Transverse colon (tissue), 4 donors: ENCODE measurements around the gene GRIN2C. TPM values are rescaled to one million over a fixed set of nuclear protein-coding genes. Genes with fewer than 3 reads are reported as not detected.

ENCODE experiments used
- DNase-seq: peaks from one replicate; pipeline ENCODE4 v3.0.0-alpha.2; 2019
- H3K27ac ChIP-seq, 4 donors: fragments of 200-600 bp; sonication (generic); 2 replicates each; pipeline ENCODE4 v1.5.1; 2016 to 2018; ENCODE audit warnings: inconsistent platforms in 4 of 4
- H3K27me3 ChIP-seq: fragments of 200-600 bp; sonication (generic); 2 replicates; pipeline ENCODE4 v1.5.1; 2017; ENCODE audit warnings: inconsistent platforms
- H3K36me3 ChIP-seq, 4 donors: fragments of 200-600 bp; sonication (generic); 2 replicates each; pipeline ENCODE4 v1.5.1; 2017 to 2019; ENCODE audit warnings: inconsistent platforms in 4 of 4
- H3K4me1 ChIP-seq, 4 donors: fragments of 200-600 bp; sonication (generic); 2 replicates each; pipeline ENCODE4 v1.5.1; 2017 to 2020; ENCODE audit warnings: inconsistent platforms in 4 of 4
- H3K4me3 ChIP-seq, 4 donors: fragments of 200-600 bp; sonication (generic); 1 replicate in 1 of 4; 2 replicates in 3 of 4; pipeline versions ENCODE4 v1.5.1 to v1.6.1; 2017 to 2019; ENCODE audit warnings: inconsistent platforms in 4 of 4
- H3K9me3 ChIP-seq, 2 donors: fragments of 200-600 bp; sonication (generic); 2 replicates each; pipeline ENCODE4 v1.5.1; 2017 to 2019; ENCODE audit warnings: inconsistent platforms in 2 of 2
- CTCF ChIP-seq, 5 experiments: fragments of 200-600 bp in 3 of 5; fragments of 450-650 bp in 2 of 5; sonication (generic) in 3 of 5; IDR thresholded peaks; 1 replicate in 2 of 5; 2 replicates in 3 of 5; pipeline ENCODE4 v1.5.1; 2016 to 2017; ENCODE audit warnings: antibody characterized with exemption in 5 of 5, inconsistent platforms in 3 of 5, mild to moderate bottlenecking in 2 of 5, moderate library complexity in 1 of 5
- EP300 ChIP-seq: sonication (generic); formaldehyde crosslinking; IDR thresholded peaks from one replicate; pipeline ENCODE4 v1.6.1; 2017; ENCODE audit warnings: antibody characterized with exemption, low read depth
- POLR2A ChIP-seq: fragments of 450-650 bp; IDR thresholded peaks from one replicate; pipeline ENCODE4 v1.6.1; 2016; ENCODE audit warnings: antibody characterized with exemption, mild to moderate bottlenecking, moderate library complexity
- POLR2AphosphoS5 ChIP-seq, 3 donors: sonication (generic); formaldehyde crosslinking; IDR thresholded peaks; one replicate each; pipeline ENCODE4 v1.6.1; 2016; ENCODE audit warnings: antibody characterized with exemption in 3 of 3
- WGBS, 2 donors: methylation state at CpG; one replicate each; pipeline ENCODE4 v1.1.5; 2018; ENCODE audit warnings: low coverage in 1 of 2; 5-methylcytosine and 5-hydroxymethylcytosine counted together
- in situ Hi-C, 4 donors: fragments of 200-750 bp; cut with MboI; loops; one replicate each; pipeline versions ENCODE4 v1.15.0 to v1.15.1; 2017; ENCODE audit warnings: low sequenced_read_pairs in 3 of 4, low pct_ligation_motif_present in 1 of 4, low pct_unique_long_range_greater_than_20kb in 1 of 4
- intact Hi-C: fragments of 100-400 bp; cut with DNase I; formaldehyde crosslinking; loops from one replicate; pipeline ENCODE4 v1.15.1; 2023; ENCODE audit warnings: low total_unique reads
- total RNA-seq, 4 donors: library from RNA; depleted of rRNA; stranded (reverse); fragments of >200 nt; gene quantifications; one replicate each; pipeline ENCODE4 v1.1.0, GENCODE V29; 2016

Gene GRIN2C
- total RNA-seq, 4 donors from 2014 or later, result 0.27 to 0.40 TPM; not detected in 2

- intact Hi-C loops, result no loop called here
- TF ChIP-seq POLR2AphosphoS5 (IDR thresholded peaks at IDR 0.05), result no peak
- no peak for TF ChIP-seq CTCF (IDR thresholded peaks at IDR 0.05)
- TF ChIP-seq EP300, result no peak
- in situ Hi-C loops, result no loop called here
- Histone ChIP-seq H3K27ac (no peak overlapping the region), H3K27me3 (no peaks in the 10 kb centered on the region), H3K9me3 (no peaks in the 10 kb centered on the region), H3K4me3 (no peak overlapping the region), H3K4me1 (peaks cover 0 to 5% (median 0%) of the 10 kb centered on the region in 4 donors), H3K36me3 (no peaks in the 10 kb centered on the region)
- no peak for DNase-seq
- WGBS, 2 donors, result 89% methylated on average over 17 of the region's 17 CpGs; no CpG with 5 or more reads in 1 of the 2 donors
Observed at GRCh38 chr17:74808714-74809430, 50.8 kb downstream of the GRIN2C start.

- no peak overlapping the region for H3K4me3 ChIP-seq
- H3K36me3 ChIP-seq, result no peaks in the 10 kb centered on the region
- H3K27ac ChIP-seq, result no peak overlapping the region
- H3K27me3 ChIP-seq, result no peaks in the 10 kb centered on the region
- peaks cover 0 to 5% (median 0%) of the 10 kb centered on the region in 4 donors for H3K4me1 ChIP-seq
- 78% methylated on average over 6 of the region's 6 CpGs; no CpG with 5 or more reads in 1 of the 2 donors for WGBS, 2 donors
- no peak for DNase-seq
- TF ChIP-seq EP300 (no peak), POLR2A (no peak), POLR2AphosphoS5 (IDR thresholded peaks at IDR 0.05) (no peak)
- intact Hi-C loops, result no loop called here
- no peaks in the 10 kb centered on the region for H3K9me3 ChIP-seq
- in situ Hi-C loops, result no loop called here
Observed at GRCh38 chr17:74807925-74808324, 51.8 kb downstream of the GRIN2C start.

- H3K27ac ChIP-seq, result no peak overlapping the region
- WGBS, 2 donors, result 91% methylated on average over 13 of the region's 13 CpGs; no CpG with 5 or more reads in 1 of the 2 donors
- no peak for TF ChIP-seq EP300
- no peak for TF ChIP-seq POLR2A
- TF ChIP-seq CTCF (IDR thresholded peaks at IDR 0.05), result no peak
- TF ChIP-seq POLR2AphosphoS5 (IDR thresholded peaks at IDR 0.05), result no peak
- no peaks in the 10 kb centered on the region for H3K27me3 ChIP-seq
- H3K4me1 ChIP-seq, result peaks cover 0 to 5% (median 0%) of the 10 kb centered on the region in 4 donors
- intact Hi-C loops, result no loop called here
- DNase-seq, result no peak
- H3K36me3 ChIP-seq, result no peaks in the 10 kb centered on the region
- H3K9me3 ChIP-seq, result no peaks in the 10 kb centered on the region
- in situ Hi-C loops, result no loop called here
- no peak overlapping the region for H3K4me3 ChIP-seq
Observed at GRCh38 chr17:74807441-74807840, 52.2 kb downstream of the GRIN2C start.

- Histone ChIP-seq H3K4me3 (no peak overlapping the region), H3K27me3 (no peaks in the 10 kb centered on the region), H3K36me3 (no peaks in the 10 kb centered on the region), H3K27ac (no peak overlapping the region), H3K9me3 (no peaks in the 10 kb centered on the region), H3K4me1 (peaks cover 0 to 5% (median 0%) of the 10 kb centered on the region in 4 donors)
- DNase-seq, result no peak
- TF ChIP-seq POLR2AphosphoS5 (IDR thresholded peaks at IDR 0.05), result no peak
- no peak for TF ChIP-seq EP300
- no peak for TF ChIP-seq POLR2A
- no peak for TF ChIP-seq CTCF (IDR thresholded peaks at IDR 0.05)
- intact Hi-C loops (no loop called here), in situ Hi-C loops (no loop called here)
- 85% methylated on average over 10 of the region's 10 CpGs; no CpG with 5 or more reads in 1 of the 2 donors for WGBS, 2 donors
Observed at GRCh38 chr17:74806334-74806733, 53.4 kb downstream of the GRIN2C start.
